Left lung (tissue), 10 donors: ENCODE measurements around the gene ZNF44. TPM values are rescaled to one million over a fixed set of nuclear protein-coding genes. Genes with fewer than 3 reads are reported as not detected.
A peak's percentile ranks its signal among the peaks of the same experiment; 100 is the strongest.
"Not testable (repeated sequence)": the region's sequence is repeated elsewhere in the genome, so short reads cannot be mapped to it uniquely, and the experiment has no call there.

Source experiments
- ATAC-seq: fragments of 200-7000 bp; cut with Tn5 transposase; one replicate; pipeline ENCODE4 v1.9.1; 2020; ENCODE audit warnings: moderate library complexity
- DNase-seq, 4 donors: peaks; one replicate each; pipeline ENCODE4 v3.0.0-alpha.2; 2013 to 2020
- H3K27ac ChIP-seq, 2 donors: fragments of 200-600 bp; sonication (generic) in 1 of 2; one replicate each; pipeline versions ENCODE4 v1.5.0 to v1.8.0; 2020 to 2021
- H3K27me3 ChIP-seq, 2 donors: fragments of 200-600 bp; sonication (generic) in 1 of 2; one replicate each; pipeline versions ENCODE4 v1.5.0 to v1.8.0; 2020 to 2021
- H3K36me3 ChIP-seq, 2 donors: fragments of 200-600 bp; sonication (generic) in 1 of 2; one replicate each; pipeline versions ENCODE4 v1.5.0 to v1.8.0; 2020 to 2021
- H3K4me1 ChIP-seq, 2 donors: fragments of 200-600 bp; one replicate each; pipeline ENCODE4 v1.8.0; 2021
- H3K4me3 ChIP-seq, 2 donors: fragments of 200-600 bp; sonication (generic) in 1 of 2; one replicate each; pipeline versions ENCODE4 v1.5.0 to v1.8.0; 2020 to 2021; ENCODE audit warnings: mild to moderate bottlenecking in 1 of 2
- H3K9me3 ChIP-seq, 2 donors: fragments of 200-600 bp; sonication (generic) in 1 of 2; one replicate each; pipeline versions ENCODE4 v1.5.0 to v1.8.0; 2020 to 2021
- CTCF ChIP-seq, 2 donors: fragments of 200-600 bp; sonication (generic) in 1 of 2; IDR thresholded peaks; one replicate each; pipeline versions ENCODE4 v1.5.0 to v1.8.0; 2021; ENCODE audit warnings: antibody characterized with exemption in 2 of 2
- intact Hi-C, 2 donors: fragments of 100-400 bp; cut with DNase I; formaldehyde crosslinking; loops; one replicate each; pipeline versions ENCODE4 v1.11.2 to v1.14.2; 2022
- polyA plus RNA-seq, 6 donors: library from polyadenylated mRNA; unstranded; fragments of 120-200 nt; gene quantifications; one replicate each; pipeline ENCODE4 v1.2.1, GENCODE V29; 2013; ENCODE audit not compliant: insufficient read length in 6 of 6
- total RNA-seq, 2 donors: library from RNA; stranded (reverse); fragmentation: NEBNext Ultra II Directional; extraction: Animal tissue kit (Norgen Biotek cat#: 25700); gene quantifications; one replicate each; pipeline ENCODE4 v1.2.1, GENCODE V29; 2021
- donor health status: DM: no; HTN: yes; CAD: no.
- donor health status: DM: no; HTN: no; CAD: no.

ZNF44 gene
- total and polyA plus RNA-seq, 8 donors, result 10.6 to 33.8 (median 30.1) TPM

- Histone ChIP-seq H3K36me3 (peaks cover 0 to 21% of the 10 kb centered on the region in 2 donors), H3K9me3 (peaks cover 0 to 21% of the 10 kb centered on the region in 2 donors), H3K4me1 (no peaks in the 10 kb centered on the region), H3K27ac (no peak overlapping the region), H3K27me3 (no peaks in the 10 kb centered on the region), H3K4me3 (no peak overlapping the region)
- ATAC-seq (no peak), DNase-seq (no peak)
- no peak for TF ChIP-seq CTCF (IDR thresholded peaks at IDR 0.05)
- intact Hi-C loops, result no loop called here
Observed at GRCh38 chr19:12325690-12326089, 31.0 kb upstream of the ZNF44 start.

GRCh38 chr19:12318782-12319413 lies 24.2 kb upstream of the ZNF44 start:
- ATAC-seq (no peak), DNase-seq (no peak)
- Histone ChIP-seq H3K27me3 (no peaks in the 10 kb centered on the region), H3K36me3 (peaks cover 0 to 56% of the 10 kb centered on the region in 2 donors), H3K27ac (no peak overlapping the region), H3K9me3 (peaks cover 0 to 65% of the 10 kb centered on the region in 2 donors), H3K4me1 (no peaks in the 10 kb centered on the region), H3K4me3 (no peak overlapping the region)
- intact Hi-C loops, result no loop called here
- no peak for TF ChIP-seq CTCF (IDR thresholded peaks at IDR 0.05)

- intact Hi-C loops, result no loop called here
- peaks cover 0 to 32% of the 10 kb centered on the region in 2 donors for H3K9me3 ChIP-seq
- peak overlapping the region in 1 of 2 donors; percentile 1 for H3K4me3 ChIP-seq
- no peaks in the 10 kb centered on the region for H3K4me1 ChIP-seq
- H3K27me3 ChIP-seq, result no peaks in the 10 kb centered on the region
- ATAC-seq (peak; percentile 77), DNase-seq (peak in 1 of 4 donors; percentile 16)
- peak overlapping the region in 1 of 2 donors; percentile 6 for H3K27ac ChIP-seq
- TF ChIP-seq CTCF (IDR thresholded peaks at IDR 0.05), result no peak
- H3K36me3 ChIP-seq, result peaks cover 0 to 24% of the 10 kb centered on the region in 2 donors
Observed at GRCh38 chr19:12314553-12314952, 19.9 kb upstream of the ZNF44 start.

GRCh38 chr19:12308891-12309290 lies 14.2 kb upstream of the ZNF44 start:
- H3K9me3 ChIP-seq, H3K36me3 ChIP-seq, DNase-seq, H3K27me3 ChIP-seq, intact Hi-C loops, H3K27ac ChIP-seq, H3K4me1 ChIP-seq, H3K4me3 ChIP-seq, ATAC-seq: not testable (repeated sequence)

GRCh38 chr19:12295191-12295590 lies 508 bp upstream of the ZNF44 start:
- Histone ChIP-seq H3K4me3 (peak overlapping the region; percentile 99), H3K27me3 (no peaks in the 10 kb centered on the region), H3K9me3 (no peaks in the 10 kb centered on the region), H3K36me3 (no peaks in the 10 kb centered on the region), H3K27ac (peak overlapping the region; percentile 96 to 97), H3K4me1 (peaks cover 8 to 34% of the 10 kb centered on the region in 2 donors)
- DNase-seq (no peak), ATAC-seq (no peak)
- intact Hi-C loops, result no loop called here
- no peak for TF ChIP-seq CTCF (IDR thresholded peaks at IDR 0.05)
